Fibroblast of lung (primary cell): ENCODE measurements around the gene GHRH. TPM values are rescaled to one million over a fixed set of nuclear protein-coding genes. Genes with fewer than 3 reads are reported as not detected.
A peak's percentile ranks its signal among the peaks of the same experiment; 100 is the strongest.

Experiments
- DNase-seq, 2 donors: peaks; one replicate each; pipeline versions ENCODE4 v3.0.0 to v3.0.0-alpha.2; 2010; ENCODE audit warnings: low read depth in 2 of 2
- H2AFZ ChIP-seq: 2 replicates; pipeline ENCODE4 v1.5.1; 2012; ENCODE audit warnings: low read length, control low read depth, inconsistent platforms
- H3K27ac ChIP-seq: 2 replicates; pipeline ENCODE4 v1.5.1; 2011; ENCODE audit warnings: low read length, control low read depth; ENCODE audit not compliant: insufficient read depth
- H3K27me3 ChIP-seq: 2 replicates; pipeline ENCODE4 v1.5.1; 2011; ENCODE audit warnings: mild to moderate bottlenecking, low read length; ENCODE audit not compliant: control insufficient read depth, insufficient read depth
- H3K36me3 ChIP-seq: 2 replicates; pipeline ENCODE4 v1.5.1; 2011; ENCODE audit warnings: low read length; ENCODE audit not compliant: control insufficient read depth, insufficient read depth
- H3K4me1 ChIP-seq: 2 replicates; pipeline ENCODE4 v1.5.1; 2011; ENCODE audit warnings: low read length; ENCODE audit not compliant: control insufficient read depth, insufficient read depth; ENCODE audit errors: extremely low read depth
- H3K4me2 ChIP-seq: 2 replicates; pipeline ENCODE4 v1.5.1; 2011; ENCODE audit warnings: low read length, control low read depth; ENCODE audit not compliant: insufficient read depth; ENCODE audit errors: extremely low read depth
- H3K4me3 ChIP-seq, 4 experiments: fragments of 200-600 bp in 1 of 4; sonication (generic) in 1 of 4; replicated peaks in 1 of 4; 2 replicates each; pipeline ENCODE4 v1.5.1; 2011 to 2016; ENCODE audit warnings: low read length in 4 of 4, low read depth in 3 of 4, mild to moderate bottlenecking in 3 of 4, control low read depth in 2 of 4, inconsistent platforms in 1 of 4, mixed read lengths in 1 of 4; ENCODE audit not compliant: insufficient read depth in 1 of 4; ENCODE audit errors: control extremely low read depth in 1 of 4
- H3K79me2 ChIP-seq: 2 replicates; pipeline ENCODE4 v1.5.1; 2012; ENCODE audit warnings: mild to moderate bottlenecking, low read length, inconsistent platforms; ENCODE audit not compliant: control insufficient read depth, insufficient read depth
- H3K9ac ChIP-seq: 2 replicates; pipeline ENCODE4 v1.5.1; 2011; ENCODE audit warnings: mild to moderate bottlenecking, low read length, control low read depth; ENCODE audit not compliant: insufficient read depth
- H3K9me3 ChIP-seq: 2 replicates; pipeline ENCODE4 v1.5.1; 2012; ENCODE audit warnings: low read depth, low read length; ENCODE audit not compliant: control insufficient read depth, insufficient read depth
- H4K20me1 ChIP-seq: 2 replicates; pipeline ENCODE4 v1.5.1; 2011; ENCODE audit warnings: low read length; ENCODE audit not compliant: control insufficient read depth, insufficient read depth; ENCODE audit errors: extremely low read depth
- EZH2 ChIP-seq: IDR thresholded peaks from 2 replicates; pipeline ENCODE4 v1.5.1; 2012; ENCODE audit warnings: low read length, control low read depth, mild to moderate bottlenecking; ENCODE audit errors: missing control alignments
- polyA plus RNA-seq, 2 donors: library from polyadenylated mRNA; depleted of rRNA in 1 of 2; stranded (reverse) in 1 of 2; unstranded in 1 of 2; fragments of >200 nt; gene quantifications; 2 replicates each; pipeline ENCODE4 v1.2.1, GENCODE V29; 2011 to 2012; ENCODE audit warnings: missing spikeins in 1 of 2
- total RNA-seq: library from RNA; depleted of rRNA; stranded (reverse); fragments of >200 nt; gene quantifications from 2 replicates; pipeline ENCODE4 v1.2.1, GENCODE V29; 2014
- TF ChIP-seq, protein P1 (sequence below), 2 donors: IDR thresholded peaks in 1 of 2; conservative IDR thresholded peaks in 1 of 2; 1 replicate in 1 of 2; 2 replicates in 1 of 2; pipeline ENCODE4 v1.5.1; 2011 to 2012; ENCODE audit warnings: low read length in 2 of 2, control low read depth in 1 of 2, inconsistent platforms in 1 of 2, low read depth in 1 of 2, mild to moderate bottlenecking in 1 of 2

Gene GHRH
- total and polyA plus RNA-seq, 2 donors (not counting 1 experiment from before 2014, with no cell fraction given) = not detected

DNA sequence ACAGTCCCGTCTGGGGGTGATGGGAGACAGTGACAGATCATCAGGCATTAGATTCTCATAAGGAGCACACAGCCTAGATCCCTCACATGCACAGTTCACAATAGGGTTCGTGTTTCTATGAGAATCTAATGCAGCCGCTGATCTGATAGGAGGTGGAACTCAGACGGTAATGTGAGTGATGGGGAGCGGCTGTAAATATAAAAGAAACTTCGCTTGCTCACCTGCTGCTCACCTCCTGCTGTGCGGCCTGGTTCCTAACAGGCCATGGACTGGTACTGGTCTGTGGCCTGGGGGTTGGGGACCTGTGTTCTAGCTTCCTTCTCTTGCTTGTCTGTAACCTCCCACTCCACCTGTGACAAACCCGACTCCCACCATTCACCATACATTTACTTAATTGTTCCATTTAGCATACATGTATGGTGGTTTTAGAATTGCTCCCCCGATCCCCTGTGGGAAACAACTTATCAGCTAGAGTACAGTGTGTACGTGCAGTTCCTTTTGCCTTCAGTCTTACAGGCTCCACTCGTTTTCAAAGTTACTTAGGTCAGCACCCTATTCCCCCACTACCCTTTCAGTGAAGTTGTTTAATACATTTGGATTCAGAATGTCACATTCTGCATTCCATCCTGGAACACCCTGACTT is 31.8 kb upstream of the GHRH start:
- TF ChIP-seq, protein P1, sequence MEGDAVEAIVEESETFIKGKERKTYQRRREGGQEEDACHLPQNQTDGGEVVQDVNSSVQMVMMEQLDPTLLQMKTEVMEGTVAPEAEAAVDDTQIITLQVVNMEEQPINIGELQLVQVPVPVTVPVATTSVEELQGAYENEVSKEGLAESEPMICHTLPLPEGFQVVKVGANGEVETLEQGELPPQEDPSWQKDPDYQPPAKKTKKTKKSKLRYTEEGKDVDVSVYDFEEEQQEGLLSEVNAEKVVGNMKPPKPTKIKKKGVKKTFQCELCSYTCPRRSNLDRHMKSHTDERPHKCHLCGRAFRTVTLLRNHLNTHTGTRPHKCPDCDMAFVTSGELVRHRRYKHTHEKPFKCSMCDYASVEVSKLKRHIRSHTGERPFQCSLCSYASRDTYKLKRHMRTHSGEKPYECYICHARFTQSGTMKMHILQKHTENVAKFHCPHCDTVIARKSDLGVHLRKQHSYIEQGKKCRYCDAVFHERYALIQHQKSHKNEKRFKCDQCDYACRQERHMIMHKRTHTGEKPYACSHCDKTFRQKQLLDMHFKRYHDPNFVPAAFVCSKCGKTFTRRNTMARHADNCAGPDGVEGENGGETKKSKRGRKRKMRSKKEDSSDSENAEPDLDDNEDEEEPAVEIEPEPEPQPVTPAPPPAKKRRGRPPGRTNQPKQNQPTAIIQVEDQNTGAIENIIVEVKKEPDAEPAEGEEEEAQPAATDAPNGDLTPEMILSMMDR (conservative IDR thresholded peaks at IDR 0.05 in 1 of 2, IDR thresholded peaks at IDR 0.05 in 1 of 2; ENCODE audit: low read depth in 1 of 2, low read length in 2 of 2) = no peak
- TF ChIP-seq EZH2 = no peak
- no peaks in the 10 kb centered on the region for H3K9me3 ChIP-seq
- H3K27me3 ChIP-seq = no peaks in the 10 kb centered on the region
- DNase-seq = no peak
- H4K20me1 ChIP-seq = no peaks in the 10 kb centered on the region
- H3K4me2 ChIP-seq = no peak overlapping the region
- no peak overlapping the region for H3K4me3 ChIP-seq
- H3K27ac ChIP-seq = peak overlapping the region; percentile 77
- H3K4me1 ChIP-seq = peaks cover 22% of the 10 kb centered on the region
- no peak overlapping the region for H2AFZ ChIP-seq
- no peak overlapping the region for H3K9ac ChIP-seq
- peaks cover 56% of the 10 kb centered on the region for H3K79me2 ChIP-seq
- peaks cover 2% of the 10 kb centered on the region for H3K36me3 ChIP-seq

DNA sequence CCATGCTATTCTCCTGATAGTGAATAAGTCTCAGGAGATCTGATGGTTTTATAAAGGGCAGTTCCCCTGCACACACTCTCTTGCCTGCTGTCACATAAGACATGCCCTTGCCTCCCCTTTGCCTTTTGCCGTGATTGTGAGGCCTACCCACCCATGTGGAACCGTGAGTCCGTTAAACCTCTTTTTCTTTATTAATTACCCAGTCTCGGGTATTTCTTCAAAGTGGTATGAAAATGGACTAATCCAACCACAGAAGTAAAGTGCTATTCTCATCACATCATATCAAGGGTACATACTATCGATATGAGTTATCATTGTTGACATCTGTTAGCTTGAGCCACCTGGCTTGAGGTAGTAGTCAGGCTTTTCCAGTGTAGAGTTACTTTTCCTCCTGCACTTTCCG is 30.1 kb upstream of the GHRH start:
- no peak overlapping the region for H3K27ac ChIP-seq
- DNase-seq = no peak

DNA sequence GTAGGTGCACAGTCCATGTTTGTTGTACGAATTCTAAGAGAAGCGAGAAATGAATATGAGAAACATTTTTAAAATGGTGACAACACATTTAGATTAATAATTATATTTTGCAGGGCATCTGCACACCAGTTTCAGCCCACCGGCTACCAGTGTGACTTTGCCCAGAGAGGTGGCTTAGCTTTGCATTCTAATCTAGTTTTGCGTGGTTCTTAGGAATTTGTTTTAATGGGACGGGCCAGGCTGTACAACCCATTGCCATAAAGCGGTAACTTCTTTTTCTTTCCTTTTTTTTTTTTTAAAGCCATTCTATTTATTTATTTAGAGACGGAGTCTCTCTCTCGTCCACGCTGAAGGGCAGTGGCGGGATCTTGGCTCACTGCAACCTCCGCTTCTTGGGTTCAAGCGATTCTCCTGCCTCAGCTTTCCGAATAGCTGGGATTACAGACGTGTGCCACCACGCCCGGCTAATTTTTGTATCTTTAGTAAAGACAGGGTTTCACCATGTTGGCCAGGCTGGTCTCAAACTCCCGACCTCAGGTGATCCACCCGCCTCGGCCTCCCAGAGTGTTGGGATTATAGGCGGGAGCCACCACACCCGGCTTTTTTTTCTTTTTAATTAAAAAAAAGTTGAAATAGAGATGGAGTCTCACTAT is 28.7 kb upstream of the GHRH start:
- Histone ChIP-seq H3K9ac (peak overlapping the region; percentile 90), H2AFZ (no peak overlapping the region), H3K36me3 (peaks cover 2% of the 10 kb centered on the region), H3K9me3 (no peaks in the 10 kb centered on the region), H3K4me1 (peaks cover 8% of the 10 kb centered on the region), H3K4me2 (peak overlapping the region; percentile 76), H4K20me1 (no peaks in the 10 kb centered on the region), H3K4me3 (peak overlapping the region; percentile 74 to 97 (median 78)), H3K27me3 (no peaks in the 10 kb centered on the region), H3K79me2 (peaks cover 33% of the 10 kb centered on the region), H3K27ac (peak overlapping the region; percentile 92)
- TF ChIP-seq, protein P1 (conservative IDR thresholded peaks at IDR 0.05 in 1 of 2, IDR thresholded peaks at IDR 0.05 in 1 of 2; ENCODE audit: low read depth in 1 of 2, low read length in 2 of 2) = no peak
- TF ChIP-seq EZH2 = no peak
- DNase-seq = no peak

More for the DNA sequence above, 30.1 kb upstream of the GHRH start:
- H3K4me3 ChIP-seq = no peak overlapping the region
- peaks cover 2% of the 10 kb centered on the region for H3K36me3 ChIP-seq
- H3K79me2 ChIP-seq = peaks cover 44% of the 10 kb centered on the region
- no peaks in the 10 kb centered on the region for H4K20me1 ChIP-seq
- no peak overlapping the region for H3K9ac ChIP-seq
- no peak overlapping the region for H2AFZ ChIP-seq
- H3K4me2 ChIP-seq = no peak overlapping the region
- H3K4me1 ChIP-seq = peaks cover 13% of the 10 kb centered on the region
- no peaks in the 10 kb centered on the region for H3K27me3 ChIP-seq
- H3K9me3 ChIP-seq = no peaks in the 10 kb centered on the region
- TF ChIP-seq EZH2 = no peak
- TF ChIP-seq, protein P1 (conservative IDR thresholded peaks at IDR 0.05 in 1 of 2, IDR thresholded peaks at IDR 0.05 in 1 of 2; ENCODE audit: low read depth in 1 of 2, low read length in 2 of 2) = no peak
